Fibroblast of pulmonary artery (primary cell): ENCODE results near the gene COL19A1.

Source experiments
- DNase-seq: peaks from one replicate; pipeline ENCODE4 v3.0.0-alpha.2; 2010; ENCODE audit warnings: low read depth
- H3K4me3 ChIP-seq: replicated peaks from 2 replicates; pipeline ENCODE4 v1.5.1; 2011; ENCODE audit warnings: low read depth, mild to moderate bottlenecking, control low read depth, low read length, moderate library complexity
- TF ChIP-seq, protein P1 (sequence below): IDR thresholded peaks from 2 replicates; pipeline ENCODE4 v1.5.1; 2011; ENCODE audit warnings: mild to moderate bottlenecking, control low read depth, low read length, inconsistent platforms; ENCODE audit errors: missing control alignments

COL19A1 gene

DNA sequence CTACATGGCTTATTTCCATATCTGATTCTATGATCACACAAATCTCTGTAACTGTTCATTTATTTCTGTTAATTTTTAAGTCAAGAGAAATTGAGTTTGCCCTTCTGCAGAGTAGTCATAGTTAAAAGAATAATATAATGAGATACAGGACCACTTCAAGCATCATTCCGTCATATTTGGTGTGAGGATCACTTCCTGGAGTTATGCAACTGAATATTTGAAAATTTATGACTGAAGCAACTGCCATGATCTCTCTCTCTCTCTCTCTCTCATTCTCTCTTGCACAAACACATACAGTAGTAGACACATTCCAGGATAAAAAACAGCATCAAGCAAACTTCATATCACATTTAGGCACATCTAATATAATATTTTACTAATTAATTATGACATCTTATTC, 320.1 kb downstream of the COL19A1 start:
- TF ChIP-seq, protein P1, sequence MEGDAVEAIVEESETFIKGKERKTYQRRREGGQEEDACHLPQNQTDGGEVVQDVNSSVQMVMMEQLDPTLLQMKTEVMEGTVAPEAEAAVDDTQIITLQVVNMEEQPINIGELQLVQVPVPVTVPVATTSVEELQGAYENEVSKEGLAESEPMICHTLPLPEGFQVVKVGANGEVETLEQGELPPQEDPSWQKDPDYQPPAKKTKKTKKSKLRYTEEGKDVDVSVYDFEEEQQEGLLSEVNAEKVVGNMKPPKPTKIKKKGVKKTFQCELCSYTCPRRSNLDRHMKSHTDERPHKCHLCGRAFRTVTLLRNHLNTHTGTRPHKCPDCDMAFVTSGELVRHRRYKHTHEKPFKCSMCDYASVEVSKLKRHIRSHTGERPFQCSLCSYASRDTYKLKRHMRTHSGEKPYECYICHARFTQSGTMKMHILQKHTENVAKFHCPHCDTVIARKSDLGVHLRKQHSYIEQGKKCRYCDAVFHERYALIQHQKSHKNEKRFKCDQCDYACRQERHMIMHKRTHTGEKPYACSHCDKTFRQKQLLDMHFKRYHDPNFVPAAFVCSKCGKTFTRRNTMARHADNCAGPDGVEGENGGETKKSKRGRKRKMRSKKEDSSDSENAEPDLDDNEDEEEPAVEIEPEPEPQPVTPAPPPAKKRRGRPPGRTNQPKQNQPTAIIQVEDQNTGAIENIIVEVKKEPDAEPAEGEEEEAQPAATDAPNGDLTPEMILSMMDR = no peak
- no peak overlapping the region for H3K4me3 ChIP-seq
- DNase-seq = no peak

DNA sequence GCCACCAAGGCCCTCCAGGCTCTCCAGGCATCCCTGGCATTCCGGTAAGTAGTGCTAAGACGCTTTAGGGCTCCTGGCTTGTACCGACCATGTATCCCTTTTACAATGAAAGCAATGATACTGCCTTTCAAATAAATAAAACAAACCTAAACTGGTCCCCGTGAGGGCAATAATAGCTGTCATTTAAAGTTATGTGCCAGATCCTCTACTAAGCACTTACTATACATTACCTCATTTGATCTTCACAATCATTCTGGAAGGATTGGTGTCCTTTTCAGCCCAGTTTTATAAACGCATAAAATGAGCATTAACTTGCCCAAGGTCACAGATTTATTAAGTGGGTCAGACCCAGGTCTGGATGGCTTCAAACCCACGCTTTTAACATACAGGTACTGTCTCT, 321.8 kb downstream of the COL19A1 start:
- H3K4me3 ChIP-seq = no peak overlapping the region
- TF ChIP-seq, protein P1 = no peak
- no peak for DNase-seq

DNA sequence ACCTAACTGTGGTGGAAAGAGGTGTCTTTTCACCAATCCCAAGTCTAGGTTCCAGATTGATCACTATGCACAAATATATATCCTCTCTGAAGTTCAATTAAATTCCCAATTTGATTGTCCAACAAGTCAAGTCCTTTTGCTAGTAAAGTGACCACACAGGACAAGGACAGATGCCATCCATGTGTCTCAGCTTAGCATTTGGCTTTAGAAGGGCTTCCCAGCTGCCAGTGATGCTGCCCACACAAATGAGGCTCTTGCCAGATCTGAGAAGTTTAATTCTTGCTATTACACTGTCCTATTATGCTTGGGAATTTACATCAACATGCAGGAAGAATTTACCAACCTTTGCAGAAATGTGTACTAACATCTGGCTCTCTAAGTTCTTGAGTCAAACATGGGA, 328.1 kb downstream of the COL19A1 start:
- no peak for DNase-seq
- H3K4me3 ChIP-seq = no peak overlapping the region
- TF ChIP-seq, protein P1 = no peak

DNA sequence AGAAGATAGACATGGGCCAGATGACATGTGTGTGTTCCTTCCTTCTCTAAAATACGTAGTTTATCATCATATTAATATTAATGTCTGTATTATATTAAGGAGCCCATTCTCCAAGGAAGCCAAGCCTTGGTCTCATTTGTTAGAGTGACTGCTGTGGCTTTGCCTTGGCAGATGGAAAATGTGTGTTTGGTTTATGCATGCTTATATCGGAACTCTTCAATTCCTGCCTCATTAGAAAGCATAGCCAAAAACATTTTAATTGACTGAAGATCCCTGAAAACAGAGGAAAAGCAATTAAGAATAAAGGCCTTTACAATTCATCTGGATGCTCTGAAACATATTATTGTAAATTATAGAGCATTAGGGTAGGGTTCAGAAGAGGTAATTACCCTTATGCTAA, 330.2 kb downstream of the COL19A1 start:
- DNase-seq = no peak
- TF ChIP-seq, protein P1 = no peak
- no peak overlapping the region for H3K4me3 ChIP-seq

DNA sequence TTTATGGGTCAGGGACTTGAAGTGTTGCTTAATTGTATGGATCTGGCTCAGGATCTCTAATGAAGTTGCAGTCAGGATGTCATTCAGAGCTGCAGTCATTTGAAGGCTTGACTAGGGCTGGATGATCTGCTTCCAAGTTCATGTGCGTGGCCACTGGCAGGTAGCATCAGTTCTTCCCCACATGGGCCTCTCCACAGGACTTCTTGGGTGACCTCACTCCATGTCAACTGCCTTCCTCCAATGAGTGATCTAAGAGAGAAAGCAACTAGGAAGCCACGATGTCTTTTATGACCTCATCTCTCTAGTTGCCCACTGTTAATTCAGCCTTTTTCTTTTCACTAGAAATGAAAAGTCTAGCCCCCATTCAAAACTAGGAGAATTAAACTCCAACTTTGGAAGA, 332.4 kb downstream of the COL19A1 start:
- TF ChIP-seq, protein P1 = no peak
- no peak overlapping the region for H3K4me3 ChIP-seq
- no peak for DNase-seq

DNA sequence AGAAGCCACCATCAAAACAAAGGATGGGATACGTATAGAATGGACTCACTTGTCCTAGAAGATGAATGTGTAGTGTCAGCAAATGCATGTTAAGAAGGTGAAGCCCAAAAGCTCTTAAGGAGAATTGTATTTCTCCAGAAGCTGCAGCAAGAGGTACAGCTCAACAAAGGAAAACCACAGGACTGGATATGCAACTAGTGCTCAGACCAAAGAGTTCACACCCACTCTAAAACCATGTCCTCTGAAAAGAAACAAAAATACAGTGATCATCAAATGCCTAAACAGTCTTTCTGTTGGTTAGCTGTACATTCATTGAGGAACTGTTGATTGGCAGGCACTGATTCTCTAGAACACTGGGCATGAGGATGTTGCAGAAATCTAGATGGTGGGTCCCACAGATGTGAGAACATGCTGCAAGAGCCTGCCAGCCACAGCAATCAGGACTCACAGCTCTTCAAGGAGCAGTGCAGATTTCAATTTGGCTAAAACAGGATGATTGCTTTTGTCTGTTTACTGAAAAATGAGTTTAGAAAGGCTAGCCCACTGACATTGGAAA, 342.0 kb downstream of the COL19A1 start:
- TF ChIP-seq, protein P1 = no peak
- H3K4me3 ChIP-seq = no peak overlapping the region
- no peak for DNase-seq

DNA sequence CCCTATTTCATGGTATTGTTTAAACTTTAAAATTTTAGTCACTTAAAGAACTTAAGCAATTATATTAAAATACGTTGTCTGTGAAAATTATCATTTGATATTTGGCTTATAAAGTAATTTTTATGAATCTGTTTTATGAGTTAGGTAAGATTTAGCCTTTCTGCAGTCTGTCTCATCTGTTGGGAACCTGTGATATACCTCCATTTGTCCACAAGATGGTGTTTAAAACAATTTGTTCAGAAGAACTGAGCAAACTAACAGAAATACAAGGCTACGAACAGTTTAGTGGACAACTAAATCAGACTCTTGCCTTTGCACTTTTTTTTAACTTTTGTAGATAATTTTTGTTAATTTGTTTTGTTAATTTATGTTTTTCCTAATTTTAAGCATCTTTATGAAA, 344.1 kb downstream of the COL19A1 start:
- no peak overlapping the region for H3K4me3 ChIP-seq
- TF ChIP-seq, protein P1 = peak; percentile 27
- DNase-seq = peak; percentile 1
